B cell (primary cell): ENCODE data around the gene IPO5. TPM values are rescaled to one million over a fixed set of nuclear protein-coding genes. Genes with fewer than 3 reads are reported as not detected.

Experiments used
- ATAC-seq: fragments of 200-7000 bp; cut with Tn5 transposase; one replicate; pipeline ENCODE4 v1.10.0; 2021; ENCODE audit warnings: low read depth, mild to moderate bottlenecking, moderate number of reproducible peaks, moderate library complexity
- CTCF ChIA-PET: fragments of 350-600 bp; sonication (Branson Sonifier 250); formaldehyde crosslinking; loops from one replicate; lab custom pipeline; 2021; ENCODE audit warnings: antibody characterized with exemption, inconsistent platforms; lab: Charles Lee
- POLR2A ChIA-PET: fragments of 350-600 bp; sonication (Branson Sonifier 250); formaldehyde crosslinking; loops from one replicate; lab custom pipeline; 2021; ENCODE audit warnings: antibody characterized with exemption; lab: Charles Lee
- DNase-seq: peaks from one replicate; pipeline ENCODE4 v3.0.0; 2013
- H2AFZ ChIP-seq: 2 replicates; pipeline ENCODE4 v1.6.1; 2012; ENCODE audit warnings: mild to moderate bottlenecking, low read depth, low read length; ENCODE audit not compliant: insufficient read depth, poor library complexity, severe bottlenecking
- H3K27ac ChIP-seq, 2 donors: 1 replicate in 1 of 2; 2 replicates in 1 of 2; pipeline ENCODE4 v1.5.1; 2012 to 2013; ENCODE audit warnings: low read length in 2 of 2, mild to moderate bottlenecking in 2 of 2, moderate library complexity in 1 of 2
- H3K27me3 ChIP-seq, 4 experiments: fragments of 200-600 bp in 1 of 4; sonication (generic) in 1 of 4; replicated peaks in 1 of 4; 1 replicate in 2 of 4; 2 replicates in 2 of 4; pipeline versions ENCODE4 v1.6.1 to v1.7.0; 2013 to 2016; ENCODE audit warnings: low read length in 3 of 4, mild to moderate bottlenecking in 2 of 4, mixed read lengths in 1 of 4, moderate library complexity in 1 of 4; ENCODE audit not compliant: insufficient read depth in 4 of 4, control insufficient read depth in 3 of 4; ENCODE audit errors: control extremely low read depth in 1 of 4
- H3K36me3 ChIP-seq, 2 experiments: replicated peaks in 1 of 2; 1 replicate in 1 of 2; 2 replicates in 1 of 2; pipeline versions ENCODE4 v1.6.1 to v1.7.1; 2013; ENCODE audit warnings: low read length in 1 of 2; ENCODE audit not compliant: insufficient read depth in 2 of 2, control insufficient read depth in 1 of 2; ENCODE audit errors: control extremely low read depth in 1 of 2, extremely low read depth in 1 of 2
- H3K4me1 ChIP-seq, 2 donors: fragments of 200-600 bp in 1 of 2; sonication (generic) in 1 of 2; 1 replicate in 1 of 2; 2 replicates in 1 of 2; pipeline versions ENCODE4 v1.5.1 to v1.6.1; 2013 to 2017; ENCODE audit warnings: low read length in 2 of 2; ENCODE audit not compliant: control insufficient read depth in 2 of 2, insufficient read depth in 2 of 2
- H3K4me2 ChIP-seq: replicated peaks from 2 replicates; pipeline ENCODE3; 2012; ENCODE audit warnings: mild to moderate bottlenecking, low read depth, low read length; ENCODE audit not compliant: poor library complexity, severe bottlenecking
- H3K4me3 ChIP-seq, 5 experiments: fragments of 200-600 bp in 1 of 5; sonication (generic) in 1 of 5; 1 replicate in 3 of 5; 2 replicates in 2 of 5; pipeline versions ENCODE4 v1.5.1 to v1.7.0; 2011 to 2016; ENCODE audit warnings: low read length in 4 of 5, mild to moderate bottlenecking in 4 of 5, low read depth in 2 of 5, control low read depth in 1 of 5, moderate library complexity in 1 of 5; ENCODE audit not compliant: insufficient read depth in 1 of 5; ENCODE audit errors: control extremely low read depth in 1 of 5, extremely low read depth in 1 of 5
- H3K79me2 ChIP-seq: fragments of 200-600 bp; sonication (generic); one replicate; pipeline ENCODE4 v1.6.0; 2016; ENCODE audit warnings: low read length; ENCODE audit not compliant: control insufficient read depth, insufficient read depth
- H3K9ac ChIP-seq: fragments of 200-600 bp; sonication (generic); 2 replicates; pipeline ENCODE4 v1.6.1; 2017; ENCODE audit warnings: mild to moderate bottlenecking, low read length, moderate library complexity
- H3K9me3 ChIP-seq, 3 donors: one replicate each; pipeline versions ENCODE4 v1.6.1 to v1.7.1; 2013; ENCODE audit warnings: low read length in 2 of 3; ENCODE audit not compliant: control insufficient read depth in 2 of 3, insufficient read depth in 1 of 3; ENCODE audit errors: control extremely low read depth in 1 of 3
- H4K20me1 ChIP-seq: 2 replicates; pipeline ENCODE4 v1.6.0; 2012; ENCODE audit warnings: mild to moderate bottlenecking, low read length; ENCODE audit not compliant: insufficient read depth, control insufficient read depth, poor library complexity, severe bottlenecking
- H3K27ac Mint-ChIP-seq: one replicate; pipeline ENCODE4 v1.8.0; 2021; ENCODE audit warnings: mixed read lengths
- H3K27me3 Mint-ChIP-seq: one replicate; pipeline ENCODE4 v1.8.0; 2021; ENCODE audit warnings: mixed read lengths
- H3K4me1 Mint-ChIP-seq: one replicate; pipeline ENCODE4 v1.8.0; 2021; ENCODE audit warnings: mixed read lengths
- H3K4me3 Mint-ChIP-seq: one replicate; pipeline ENCODE4 v1.8.0; 2021; ENCODE audit warnings: mixed read lengths
- H3K9me3 Mint-ChIP-seq: one replicate; pipeline ENCODE4 v1.8.0; 2022; ENCODE audit warnings: mixed read lengths; ENCODE audit not compliant: insufficient read depth
- EZH2 ChIP-seq: IDR thresholded peaks from 2 replicates; pipeline ENCODE4 v1.6.1; 2012; ENCODE audit warnings: borderline replicate concordance, low read depth, mild to moderate bottlenecking, moderate library complexity, low read length; ENCODE audit not compliant: insufficient read depth, poor library complexity, severe bottlenecking
- WGBS: methylation state at CpG from one replicate; pipeline ENCODE4 v1.1.5; 2013; ENCODE audit warnings: missing lambda C conversion rate; ENCODE audit not compliant: insufficient coverage; 5-methylcytosine and 5-hydroxymethylcytosine counted together
- intact Hi-C: fragments of 100-400 bp; cut with micrococcal nuclease; formaldehyde crosslinking; loops from one replicate; pipeline ENCODE4 v1.10.0; 2022
- polyA plus RNA-seq: library from polyadenylated mRNA; depleted of rRNA; stranded (reverse); fragments of >200 nt; gene quantifications from 2 replicates; pipeline ENCODE4 v1.2.3, GENCODE V29; 2012
- total RNA-seq, 2 donors: library from RNA; stranded (reverse); fragments of 120-200 nt in 1 of 2; gene quantifications; 1 replicate in 1 of 2; 2 replicates in 1 of 2; pipeline versions ENCODE4 v1.2.3 to v1.2.4, GENCODE V29; 2013 to 2022
- TF ChIP-seq, protein P1 (sequence below): fragments of 200-600 bp; IDR thresholded peaks from one replicate; pipeline ENCODE4 v1.8.0; 2022; ENCODE audit warnings: antibody characterized with exemption, mild to moderate bottlenecking

Gene IPO5
- total and polyA plus RNA-seq, 2 donors (not counting 1 experiment from before 2014, with no cell fraction given) = 25.9 to 76.4 TPM

GRCh38 chr13:97971519-97971918 is 18.0 kb downstream of the IPO5 start:
- TF ChIP-seq, protein P1, sequence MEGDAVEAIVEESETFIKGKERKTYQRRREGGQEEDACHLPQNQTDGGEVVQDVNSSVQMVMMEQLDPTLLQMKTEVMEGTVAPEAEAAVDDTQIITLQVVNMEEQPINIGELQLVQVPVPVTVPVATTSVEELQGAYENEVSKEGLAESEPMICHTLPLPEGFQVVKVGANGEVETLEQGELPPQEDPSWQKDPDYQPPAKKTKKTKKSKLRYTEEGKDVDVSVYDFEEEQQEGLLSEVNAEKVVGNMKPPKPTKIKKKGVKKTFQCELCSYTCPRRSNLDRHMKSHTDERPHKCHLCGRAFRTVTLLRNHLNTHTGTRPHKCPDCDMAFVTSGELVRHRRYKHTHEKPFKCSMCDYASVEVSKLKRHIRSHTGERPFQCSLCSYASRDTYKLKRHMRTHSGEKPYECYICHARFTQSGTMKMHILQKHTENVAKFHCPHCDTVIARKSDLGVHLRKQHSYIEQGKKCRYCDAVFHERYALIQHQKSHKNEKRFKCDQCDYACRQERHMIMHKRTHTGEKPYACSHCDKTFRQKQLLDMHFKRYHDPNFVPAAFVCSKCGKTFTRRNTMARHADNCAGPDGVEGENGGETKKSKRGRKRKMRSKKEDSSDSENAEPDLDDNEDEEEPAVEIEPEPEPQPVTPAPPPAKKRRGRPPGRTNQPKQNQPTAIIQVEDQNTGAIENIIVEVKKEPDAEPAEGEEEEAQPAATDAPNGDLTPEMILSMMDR = no peak
- TF ChIP-seq EZH2 = no peak
- Histone ChIP-seq H3K9me3 (no peaks in the 10 kb centered on the region), H3K9ac (no peak overlapping the region), H3K4me3 (no peak overlapping the region), H4K20me1 (no peaks in the 10 kb centered on the region), H3K4me1 (peaks cover 6 to 7% of the 10 kb centered on the region in 2 donors), H3K27me3 (peaks cover 0 to 6% (median 1%) of the 10 kb centered on the region in 4 experiments), H3K36me3 (no peaks in the 10 kb centered on the region), H2AFZ (no peak overlapping the region), H3K4me2 (no peak overlapping the region), H3K27ac (no peak overlapping the region), H3K79me2 (peaks cover 10% of the 10 kb centered on the region)
- H3K27ac Mint-ChIP-seq = no peak overlapping the region
- peaks cover 23% of the 10 kb centered on the region for H3K27me3 Mint-ChIP-seq
- ATAC-seq (no peak), DNase-seq (no peak)
- H3K4me1 Mint-ChIP-seq = peaks cover 6% of the 10 kb centered on the region
- CTCF ChIA-PET = no interaction called here
- H3K9me3 Mint-ChIP-seq = no peaks in the 10 kb centered on the region
- H3K4me3 Mint-ChIP-seq = no peak overlapping the region
- intact Hi-C loops = no loop called here
- WGBS = 100% methylated on average over 3 of the region's 5 CpGs
- POLR2A ChIA-PET = no interaction called here

- peaks cover 36% of the 10 kb centered on the region for H3K79me2 ChIP-seq
- H3K9me3 Mint-ChIP-seq = no peaks in the 10 kb centered on the region
- no peaks in the 10 kb centered on the region for H3K9me3 ChIP-seq
- H3K4me3 ChIP-seq = no peak overlapping the region
- ChIA-PET CTCF (no interaction called here), POLR2A (no interaction called here)
- no peak for TF ChIP-seq EZH2
- TF ChIP-seq, protein P1 = no peak
- no peak overlapping the region for H3K27ac ChIP-seq
- H3K4me2 ChIP-seq = peak overlapping the region; percentile 99
- peaks cover 24% of the 10 kb centered on the region for H3K4me1 Mint-ChIP-seq
- H3K27me3 Mint-ChIP-seq = peaks cover 10% of the 10 kb centered on the region
- ATAC-seq = no peak
- WGBS = 100% methylated on average over 1 of the region's 2 CpGs
- H3K9ac ChIP-seq = no peak overlapping the region
- H3K27ac Mint-ChIP-seq = peak overlapping the region; percentile 10
- H3K4me3 Mint-ChIP-seq = peak overlapping the region; percentile 92
- no peak overlapping the region for H2AFZ ChIP-seq
- H4K20me1 ChIP-seq = no peaks in the 10 kb centered on the region
- H3K36me3 ChIP-seq = no peaks in the 10 kb centered on the region
- no peak for DNase-seq
- intact Hi-C loops = loop anchor here (5.0 kb wide), 1 partner anchor 1523 kb away; no protein-coding TSS in a partner anchor
- peaks cover 14 to 20% of the 10 kb centered on the region in 2 donors for H3K4me1 ChIP-seq
- H3K27me3 ChIP-seq = no peaks in the 10 kb centered on the region
Measured at GRCh38 chr13:97974773-97975172, 21.3 kb downstream of the IPO5 start.
